PC-3 (cell line): ENCODE data around the gene RNF166.

Source experiments
- CTCF ChIP-seq: fragments of 300-600 bp; sonication (generic); conservative IDR thresholded peaks from 2 replicates; pipeline ENCODE4 v1.5.1; 2017; ENCODE audit warnings: antibody characterized with exemption, low read depth, mild to moderate bottlenecking, low read length
- EZH2 ChIP-seq: fragments of 300-600 bp; sonication (generic); IDR thresholded peaks from one replicate; pipeline ENCODE4 v1.6.1; 2017; ENCODE audit warnings: antibody characterized with exemption, mild to moderate bottlenecking, low read length; ENCODE audit not compliant: unreplicated experiment
- EZH2phosphoT487 ChIP-seq: fragments of 300-600 bp; sonication (generic); IDR thresholded peaks from 2 replicates; pipeline ENCODE4 v1.6.1; 2018; ENCODE audit warnings: mild to moderate bottlenecking, antibody characterized with exemption, low read length, borderline replicate concordance

DNA sequence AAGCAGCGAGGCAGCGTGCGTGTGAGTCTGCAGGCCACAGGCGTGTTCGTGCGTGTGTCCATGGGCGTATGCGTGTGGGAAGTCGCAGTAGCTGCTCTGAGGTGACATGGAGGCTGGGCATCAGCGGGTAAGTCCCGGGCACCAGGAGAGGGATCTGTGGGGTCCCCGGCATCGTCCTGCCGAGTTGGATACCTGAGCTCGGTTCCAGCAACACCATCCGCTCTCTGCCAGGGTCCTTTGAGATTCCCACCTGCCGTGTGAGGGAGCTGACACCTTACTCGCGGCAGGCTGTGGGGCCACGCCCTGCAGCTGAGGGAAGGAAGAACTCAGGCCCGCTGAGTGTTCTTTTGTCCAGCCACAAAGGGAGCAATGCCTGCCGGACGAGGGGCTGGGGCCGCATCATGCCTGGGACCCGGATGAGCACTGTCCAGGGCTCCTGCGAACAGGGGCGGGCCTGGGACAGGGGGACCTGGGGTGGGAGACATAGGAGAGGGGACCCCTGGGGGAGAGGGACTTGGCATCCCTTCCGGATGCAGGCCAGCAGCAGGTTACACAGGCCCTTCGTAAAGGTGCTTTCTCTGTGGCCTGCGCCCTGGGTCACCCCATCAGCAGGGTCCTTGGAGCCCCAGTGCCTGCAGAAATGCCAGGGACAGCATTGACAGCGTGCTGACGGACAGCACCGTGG lies 14.9 kb downstream of the RNF166 start:
- TF ChIP-seq CTCF (no peak), EZH2phosphoT487 (no peak), EZH2 (no peak)
